ENCODE results near the gene AP1M2.

DNA sequence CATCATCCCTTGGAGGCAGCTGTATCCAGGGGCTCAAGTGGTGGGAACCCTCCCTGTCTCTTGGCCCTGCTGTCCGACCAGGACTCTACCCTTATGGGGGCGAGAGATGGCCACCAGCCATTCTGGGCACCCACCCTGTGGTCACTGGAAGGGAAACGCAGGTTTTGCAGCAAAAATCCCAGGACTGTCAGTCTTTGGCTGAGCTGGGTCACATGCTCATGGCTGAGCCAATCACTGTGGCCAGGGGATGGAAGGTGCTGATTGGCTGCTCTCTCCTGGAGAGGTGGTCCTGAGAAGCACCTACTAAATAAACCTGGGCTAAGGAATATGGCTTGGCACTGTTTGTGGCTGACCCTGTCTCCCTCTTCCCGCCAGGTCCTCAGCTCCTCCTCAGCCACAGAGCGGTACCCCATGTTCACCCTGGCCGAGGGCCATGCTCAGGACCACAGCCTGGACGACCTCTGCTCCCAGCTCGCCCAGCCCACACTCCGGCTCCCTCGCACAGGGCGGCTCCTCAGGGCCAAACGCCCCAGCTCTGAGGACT lies 34.5 kb downstream of the AP1M2 start:
- TF ChIP-seq, protein P1, sequence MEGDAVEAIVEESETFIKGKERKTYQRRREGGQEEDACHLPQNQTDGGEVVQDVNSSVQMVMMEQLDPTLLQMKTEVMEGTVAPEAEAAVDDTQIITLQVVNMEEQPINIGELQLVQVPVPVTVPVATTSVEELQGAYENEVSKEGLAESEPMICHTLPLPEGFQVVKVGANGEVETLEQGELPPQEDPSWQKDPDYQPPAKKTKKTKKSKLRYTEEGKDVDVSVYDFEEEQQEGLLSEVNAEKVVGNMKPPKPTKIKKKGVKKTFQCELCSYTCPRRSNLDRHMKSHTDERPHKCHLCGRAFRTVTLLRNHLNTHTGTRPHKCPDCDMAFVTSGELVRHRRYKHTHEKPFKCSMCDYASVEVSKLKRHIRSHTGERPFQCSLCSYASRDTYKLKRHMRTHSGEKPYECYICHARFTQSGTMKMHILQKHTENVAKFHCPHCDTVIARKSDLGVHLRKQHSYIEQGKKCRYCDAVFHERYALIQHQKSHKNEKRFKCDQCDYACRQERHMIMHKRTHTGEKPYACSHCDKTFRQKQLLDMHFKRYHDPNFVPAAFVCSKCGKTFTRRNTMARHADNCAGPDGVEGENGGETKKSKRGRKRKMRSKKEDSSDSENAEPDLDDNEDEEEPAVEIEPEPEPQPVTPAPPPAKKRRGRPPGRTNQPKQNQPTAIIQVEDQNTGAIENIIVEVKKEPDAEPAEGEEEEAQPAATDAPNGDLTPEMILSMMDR (optimal IDR thresholded peaks at IDR 0.05 in 1 of 3, IDR thresholded peaks at IDR 0.05 in 1 of 3, conservative IDR thresholded peaks at IDR 0.05 in 1 of 3; ENCODE audit: extremely low read depth in 1 of 3, insufficient read depth in 2 of 3, low read length in 3 of 3): no peak
- no peak for TF ChIP-seq EZH2 (IDR thresholded peaks at IDR 0.05; ENCODE audit: low read length)

Measured in keratinocyte (primary cell).